ENCODE results near the gene PLXNB2. TPM values are rescaled to one million over a fixed set of nuclear protein-coding genes. Genes with fewer than 3 reads are reported as not detected.

PLXNB2 gene
- total and polyA plus RNA-seq, 2 of the 4 experiments (the other 2 are of a cell fraction), result 73.1 to 202 TPM

DNA sequence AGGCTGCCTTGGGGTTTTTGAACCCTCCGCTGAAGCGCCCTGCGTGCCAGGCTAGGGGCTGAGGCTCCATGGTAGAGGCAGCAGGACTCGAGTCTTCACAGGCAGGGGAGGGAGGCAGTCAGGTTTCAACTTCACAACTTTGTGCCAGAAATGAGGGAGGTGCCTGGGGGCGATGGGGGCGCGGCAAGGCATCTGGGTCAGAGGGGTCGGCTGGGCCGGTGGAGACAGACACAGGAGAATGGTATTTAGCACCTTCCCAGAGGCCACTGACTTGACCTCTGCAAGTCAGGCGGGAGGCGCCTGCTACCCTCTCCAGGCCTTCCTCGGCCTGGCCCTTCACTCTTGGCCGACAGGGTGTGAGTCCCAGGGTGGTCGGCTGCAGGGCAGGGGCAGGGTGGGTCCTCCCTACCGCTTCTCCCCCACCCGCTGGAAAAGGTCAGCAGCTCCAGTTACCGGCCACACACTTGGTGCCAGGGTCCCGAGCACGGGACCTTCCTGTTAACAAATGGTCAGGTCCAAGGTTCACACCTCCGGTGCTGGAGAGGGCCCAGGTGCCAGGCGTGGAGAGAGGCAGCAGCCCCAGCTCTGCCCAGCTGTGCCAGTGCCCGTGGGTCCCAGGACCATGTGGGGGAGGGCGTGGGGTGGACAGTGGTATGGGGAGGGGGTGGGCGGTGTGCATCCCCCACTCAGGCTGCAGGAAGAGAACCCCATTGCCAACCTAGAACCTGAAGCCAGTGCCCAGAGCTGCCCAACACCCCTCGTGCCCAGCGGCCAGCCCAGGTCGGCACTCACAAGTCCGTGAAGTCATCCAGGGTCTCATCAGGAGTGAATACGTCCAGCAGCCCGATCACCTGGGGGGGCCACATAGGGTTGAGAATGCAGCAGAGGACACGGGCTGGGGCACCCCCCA is 49.7 kb downstream of the PLXNB2 start (continued):
- no peak for TF ChIP-seq MXI1 (IDR thresholded peaks at IDR 0.05; ENCODE audit: borderline replicate concordance, low read depth, low read length)

DNA sequence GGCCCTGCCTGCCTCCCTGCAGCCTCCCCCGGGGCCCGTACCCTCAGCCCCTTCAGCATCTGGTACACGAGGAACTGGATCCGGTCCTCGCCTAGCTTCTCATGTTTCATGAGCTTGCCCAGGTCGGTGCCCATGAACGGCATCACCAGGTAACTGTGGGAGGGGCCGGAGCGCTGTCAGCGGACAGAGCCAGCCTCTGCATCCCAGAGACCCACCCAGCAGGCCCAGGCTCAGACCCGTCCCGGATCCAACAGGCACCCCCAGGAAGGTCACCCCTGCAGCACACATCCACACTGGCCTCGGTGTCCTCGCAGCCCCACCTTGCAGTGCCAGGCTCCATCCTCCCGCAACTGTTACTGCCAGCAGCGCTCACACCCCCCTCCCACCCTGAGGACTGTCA is 50.4 kb downstream of the PLXNB2 start:
- 100% methylated on average over 2 of the region's 16 CpGs; no CpG with 5 or more reads in 1 of the 2 experiments for WGBS, 2 experiments (ENCODE audit: extremely low coverage in 2 of 2, insufficient read length in 1 of 2)
- TF ChIP-seq CHD1 (IDR thresholded peaks at IDR 0.05; ENCODE audit: low read depth, low read length) (no peak), RCOR1 (IDR thresholded peaks at IDR 0.05; ENCODE audit: insufficient replicate concordance, low read length) (no peak), SMC3 (IDR thresholded peaks at IDR 0.05; ENCODE audit: low read depth, low read length) (no peak), MXI1 (IDR thresholded peaks at IDR 0.05; ENCODE audit: borderline replicate concordance, low read depth, low read length) (no peak), FOS (IDR thresholded peaks at IDR 0.05; ENCODE audit: low read depth, low read length) (no peak), NFE2L2 (IDR thresholded peaks at IDR 0.05; ENCODE audit: low read depth, low read length) (no peak), RAD21 (IDR thresholded peaks at IDR 0.05; ENCODE audit: low read length) (no peak), BHLHE40 (IDR thresholded peaks at IDR 0.05; ENCODE audit: low read depth, low read length) (no peak)
- TF ChIP-seq, protein P1, sequence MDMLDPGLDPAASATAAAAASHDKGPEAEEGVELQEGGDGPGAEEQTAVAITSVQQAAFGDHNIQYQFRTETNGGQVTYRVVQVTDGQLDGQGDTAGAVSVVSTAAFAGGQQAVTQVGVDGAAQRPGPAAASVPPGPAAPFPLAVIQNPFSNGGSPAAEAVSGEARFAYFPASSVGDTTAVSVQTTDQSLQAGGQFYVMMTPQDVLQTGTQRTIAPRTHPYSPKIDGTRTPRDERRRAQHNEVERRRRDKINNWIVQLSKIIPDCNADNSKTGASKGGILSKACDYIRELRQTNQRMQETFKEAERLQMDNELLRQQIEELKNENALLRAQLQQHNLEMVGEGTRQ (IDR thresholded peaks at IDR 0.05; ENCODE audit: low read depth, low read length), result no peak
- TF ChIP-seq, protein P2, sequence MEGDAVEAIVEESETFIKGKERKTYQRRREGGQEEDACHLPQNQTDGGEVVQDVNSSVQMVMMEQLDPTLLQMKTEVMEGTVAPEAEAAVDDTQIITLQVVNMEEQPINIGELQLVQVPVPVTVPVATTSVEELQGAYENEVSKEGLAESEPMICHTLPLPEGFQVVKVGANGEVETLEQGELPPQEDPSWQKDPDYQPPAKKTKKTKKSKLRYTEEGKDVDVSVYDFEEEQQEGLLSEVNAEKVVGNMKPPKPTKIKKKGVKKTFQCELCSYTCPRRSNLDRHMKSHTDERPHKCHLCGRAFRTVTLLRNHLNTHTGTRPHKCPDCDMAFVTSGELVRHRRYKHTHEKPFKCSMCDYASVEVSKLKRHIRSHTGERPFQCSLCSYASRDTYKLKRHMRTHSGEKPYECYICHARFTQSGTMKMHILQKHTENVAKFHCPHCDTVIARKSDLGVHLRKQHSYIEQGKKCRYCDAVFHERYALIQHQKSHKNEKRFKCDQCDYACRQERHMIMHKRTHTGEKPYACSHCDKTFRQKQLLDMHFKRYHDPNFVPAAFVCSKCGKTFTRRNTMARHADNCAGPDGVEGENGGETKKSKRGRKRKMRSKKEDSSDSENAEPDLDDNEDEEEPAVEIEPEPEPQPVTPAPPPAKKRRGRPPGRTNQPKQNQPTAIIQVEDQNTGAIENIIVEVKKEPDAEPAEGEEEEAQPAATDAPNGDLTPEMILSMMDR (conservative IDR thresholded peaks at IDR 0.05; ENCODE audit: low read depth, low read length), result no peak
- TF ChIP-seq, protein P3, sequence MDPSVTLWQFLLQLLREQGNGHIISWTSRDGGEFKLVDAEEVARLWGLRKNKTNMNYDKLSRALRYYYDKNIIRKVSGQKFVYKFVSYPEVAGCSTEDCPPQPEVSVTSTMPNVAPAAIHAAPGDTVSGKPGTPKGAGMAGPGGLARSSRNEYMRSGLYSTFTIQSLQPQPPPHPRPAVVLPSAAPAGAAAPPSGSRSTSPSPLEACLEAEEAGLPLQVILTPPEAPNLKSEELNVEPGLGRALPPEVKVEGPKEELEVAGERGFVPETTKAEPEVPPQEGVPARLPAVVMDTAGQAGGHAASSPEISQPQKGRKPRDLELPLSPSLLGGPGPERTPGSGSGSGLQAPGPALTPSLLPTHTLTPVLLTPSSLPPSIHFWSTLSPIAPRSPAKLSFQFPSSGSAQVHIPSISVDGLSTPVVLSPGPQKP (IDR thresholded peaks at IDR 0.05; ENCODE audit: borderline replicate concordance, low read depth, low read length), result no peak

More for the DNA sequence above, 50.4 kb downstream of the PLXNB2 start:
- Histone ChIP-seq H3K4me3 (ENCODE audit: insufficient read depth, low read depth, low read length) (no peak overlapping the region), H2AK9ac (replicated peaks; ENCODE audit: low read depth, low read length, poor library complexity) (peak overlapping the region; percentile 24), H2BK5ac (ENCODE audit: low read depth, low read length, poor library complexity, severe bottlenecking) (no peak overlapping the region), H3K56ac (ENCODE audit: extremely low read depth, insufficient read depth, low read length) (no peak overlapping the region), H2AK5ac (ENCODE audit: low read depth, low read length) (no peak overlapping the region), H2BK120ac (ENCODE audit: low read depth, low read length) (no peak overlapping the region), H3K4ac (ENCODE audit: low read depth, low read length) (no peak overlapping the region), H3K4me2 (ENCODE audit: low read depth, low read length) (no peak overlapping the region), H4K5ac (ENCODE audit: low read depth, low read length) (no peak overlapping the region), H4K8ac (ENCODE audit: low read depth in 2 of 2, low read length in 2 of 2) (no peak overlapping the region), H3K9me3 (ENCODE audit: control insufficient read depth, insufficient read depth, low read length) (no peaks in the 10 kb centered on the region), H3K79me1 (ENCODE audit: low read depth in 1 of 2, low read length in 2 of 2) (peaks cover 9 to 40% of the 10 kb centered on the region in 2 experiments; a peak in 3 of 4 replicates), H3K27ac (ENCODE audit: insufficient read depth, low read length) (no peak overlapping the region), H4K20me1 (ENCODE audit: insufficient read depth, low read length) (peaks cover 31% of the 10 kb centered on the region), H3K9ac (ENCODE audit: low read depth, low read length) (no peak overlapping the region), H3K36me3 (ENCODE audit: control insufficient read depth, insufficient read depth, low read length) (peaks cover 35% of the 10 kb centered on the region; the same call in 1 of the 2 replicates), H4K91ac (ENCODE audit: insufficient read depth, low read depth, low read length) (no peak overlapping the region), H2BK20ac (ENCODE audit: low read depth, low read length) (no peak overlapping the region), H2AFZ (replicated peaks; ENCODE audit: low read length, poor library complexity) (no peak overlapping the region), H3K27me3 (ENCODE audit: control insufficient read depth, insufficient read depth, low read length) (no peaks in the 10 kb centered on the region), H3K23ac (ENCODE audit: low read depth, low read length) (no peak overlapping the region), H3K14ac (replicated peaks; ENCODE audit: low read depth, low read length) (no peak overlapping the region), H2BK15ac (ENCODE audit: low read depth, low read length) (no peak overlapping the region), H3K18ac (ENCODE audit: low read depth, low read length) (no peak overlapping the region), H3K9me1 (ENCODE audit: insufficient read depth, low read length) (peaks cover 2% of the 10 kb centered on the region; the same call in 1 of the 2 replicates), H3K4me1 (ENCODE audit: control insufficient read depth, insufficient read depth, low read length) (peaks cover 11% of the 10 kb centered on the region)
- no peak for ATAC-seq (ENCODE audit: low read depth)
- intact Hi-C loops (cut with micrococcal nuclease), result no loop called here
- DNase-seq, result no peak
- ChIA-PET CTCF (no interaction called here), POLR2A (ENCODE audit: unreplicated experiment) (no interaction called here)
- BruUV-seq (replicated peaks), result no TSS peak
- dilution Hi-C loops (cut with HindIII; ENCODE audit: low sequenced_read_pairs, unreplicated experiment), result no loop called here
- in situ Hi-C loops (cut with MboI; ENCODE audit: low sequenced_read_pairs), result no loop called here
